WTC11 (cell line): ENCODE data around the gene LPAR3. TPM values are rescaled to one million over a fixed set of nuclear protein-coding genes. Genes with fewer than 3 reads are reported as not detected.

Experiments used
- ATAC-seq: fragments of 200-7000 bp; cut with Tn5 transposase; 2 replicates; pipeline ENCODE4 v1.10.0; 2021; ENCODE audit warnings: mild to moderate bottlenecking, moderate library complexity
- CTCF ChIA-PET: fragments of 300-600 bp; sonication (Branson Sonifier 250); formaldehyde crosslinking; loops from one replicate; lab custom pipeline; 2021; ENCODE audit warnings: antibody characterized with exemption; lab: Charles Lee
- POLR2A ChIA-PET: fragments of 350-600 bp; sonication (Branson Sonifier 250); formaldehyde crosslinking; loops from one replicate; lab custom pipeline; 2021; ENCODE audit warnings: antibody characterized with exemption; lab: Charles Lee
- DNase-seq: peaks from one replicate; pipeline ENCODE4 v3.0.0; 2021; ENCODE audit warnings: low spot score
- H3K27ac Mint-ChIP-seq: 2 replicates; pipeline ENCODE4 v1.8.0; 2021; ENCODE audit warnings: mixed read lengths
- H3K27me3 Mint-ChIP-seq: 2 replicates; pipeline ENCODE4 v1.8.0; 2021; ENCODE audit warnings: low read depth, mild to moderate bottlenecking, moderate library complexity, mixed read lengths
- H3K36me3 Mint-ChIP-seq: 2 replicates; pipeline ENCODE4 v1.8.0; 2021; ENCODE audit warnings: mixed read lengths
- H3K4me1 Mint-ChIP-seq: 2 replicates; pipeline ENCODE4 v1.8.0; 2022; ENCODE audit warnings: mixed read lengths
- H3K4me3 Mint-ChIP-seq: 2 replicates; pipeline ENCODE4 v1.8.0; 2021; ENCODE audit warnings: mild to moderate bottlenecking, moderate library complexity, mixed read lengths
- H3K9me3 Mint-ChIP-seq: 2 replicates; pipeline ENCODE4 v1.8.0; 2021; ENCODE audit warnings: mixed read lengths
- EMX1 ChIP-seq: fragments of 250-450 bp; sonication (Bioruptor Pico); IDR thresholded peaks from 2 replicates; pipeline ENCODE4 v1.8.0; 2021; ENCODE audit warnings: mild to moderate bottlenecking
- GTF2I ChIP-seq: fragments of 250-450 bp; sonication (Bioruptor Pico); conservative IDR thresholded peaks from 2 replicates; pipeline ENCODE4 v1.4.0; 2021; ENCODE audit warnings: mild to moderate bottlenecking
- NFE2L1 ChIP-seq: sonication (generic); formaldehyde crosslinking; IDR thresholded peaks from 2 replicates; pipeline ENCODE4 v1.8.1; 2023; ENCODE audit warnings: missing genetic modification reagents
- NR1H2 ChIP-seq: sonication (generic); formaldehyde crosslinking; IDR thresholded peaks from 2 replicates; pipeline ENCODE4 v1.9.0; 2021; ENCODE audit warnings: mild to moderate bottlenecking, moderate library complexity, missing genetic modification reagents
- SOX15 ChIP-seq: fragments of 250-450 bp; sonication (Bioruptor Pico); IDR thresholded peaks from 2 replicates; pipeline ENCODE4 v1.9.0; 2021; ENCODE audit warnings: mild to moderate bottlenecking
- ZBTB21 ChIP-seq: sonication (generic); formaldehyde crosslinking; IDR thresholded peaks from 2 replicates; pipeline ENCODE4 v1.8.1; 2023; ENCODE audit warnings: mild to moderate bottlenecking, missing genetic modification reagents, borderline replicate concordance
- ZNF121 ChIP-seq: sonication (generic); formaldehyde crosslinking; IDR thresholded peaks from 2 replicates; pipeline ENCODE4 v1.8.0; 2023; ENCODE audit warnings: missing genetic modification reagents
- ZNF219 ChIP-seq: sonication (generic); formaldehyde crosslinking; IDR thresholded peaks from 2 replicates; pipeline ENCODE4 v1.8.0; 2023; ENCODE audit warnings: missing genetic modification reagents, mild to moderate bottlenecking, borderline replicate concordance
- total RNA-seq: library from RNA; stranded (reverse); gene quantifications from 3 replicates; pipeline ENCODE4 v1.2.3, GENCODE V29; 2021
- TF ChIP-seq, protein P1 (sequence below): sonication (generic); formaldehyde crosslinking; IDR thresholded peaks from 2 replicates; pipeline ENCODE4 v1.8.1; 2023; ENCODE audit warnings: mild to moderate bottlenecking, missing genetic modification reagents
- TF ChIP-seq, protein P2 (sequence below): sonication (generic); formaldehyde crosslinking; IDR thresholded peaks from 2 replicates; pipeline ENCODE4 v1.8.0; 2023; ENCODE audit warnings: missing genetic modification reagents
- TF ChIP-seq, protein P3 (sequence below): fragments of 250-450 bp; sonication (Bioruptor Pico); IDR thresholded peaks from 2 replicates; pipeline ENCODE4 v1.9.0; 2021; ENCODE audit warnings: mild to moderate bottlenecking, borderline replicate concordance
- TF ChIP-seq, protein P4 (sequence below): sonication (generic); formaldehyde crosslinking; IDR thresholded peaks from 2 replicates; pipeline ENCODE4 v1.8.0; 2022; ENCODE audit warnings: mild to moderate bottlenecking, missing genetic modification reagents

The LPAR3 gene
- total RNA-seq, 1 experiment from 2014 or later = 33.3 TPM

DNA sequence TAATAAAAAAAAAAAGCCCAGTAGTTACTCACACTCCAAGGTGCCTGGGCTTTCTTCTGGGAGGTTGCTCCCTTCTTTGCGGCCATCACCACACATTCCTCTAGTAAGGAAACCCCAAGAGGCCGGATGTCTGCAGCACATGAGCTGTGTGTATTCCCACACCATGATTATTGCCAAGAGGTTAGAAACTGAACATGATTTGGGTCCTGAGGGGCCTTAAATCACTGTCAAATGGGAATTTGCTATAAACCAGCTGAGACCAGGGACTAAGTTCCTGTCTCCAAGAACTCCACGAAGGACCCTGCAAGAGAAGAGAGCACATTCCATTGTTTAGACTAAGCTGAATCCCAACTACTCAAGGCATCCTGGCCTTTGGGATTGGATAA lies 117.5 kb downstream of the LPAR3 start:
- TF ChIP-seq, protein P1, sequence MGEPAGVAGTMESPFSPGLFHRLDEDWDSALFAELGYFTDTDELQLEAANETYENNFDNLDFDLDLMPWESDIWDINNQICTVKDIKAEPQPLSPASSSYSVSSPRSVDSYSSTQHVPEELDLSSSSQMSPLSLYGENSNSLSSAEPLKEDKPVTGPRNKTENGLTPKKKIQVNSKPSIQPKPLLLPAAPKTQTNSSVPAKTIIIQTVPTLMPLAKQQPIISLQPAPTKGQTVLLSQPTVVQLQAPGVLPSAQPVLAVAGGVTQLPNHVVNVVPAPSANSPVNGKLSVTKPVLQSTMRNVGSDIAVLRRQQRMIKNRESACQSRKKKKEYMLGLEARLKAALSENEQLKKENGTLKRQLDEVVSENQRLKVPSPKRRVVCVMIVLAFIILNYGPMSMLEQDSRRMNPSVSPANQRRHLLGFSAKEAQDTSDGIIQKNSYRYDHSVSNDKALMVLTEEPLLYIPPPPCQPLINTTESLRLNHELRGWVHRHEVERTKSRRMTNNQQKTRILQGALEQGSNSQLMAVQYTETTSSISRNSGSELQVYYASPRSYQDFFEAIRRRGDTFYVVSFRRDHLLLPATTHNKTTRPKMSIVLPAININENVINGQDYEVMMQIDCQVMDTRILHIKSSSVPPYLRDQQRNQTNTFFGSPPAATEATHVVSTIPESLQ (CRISPR knock-in tag) = no peak
- no peak for TF ChIP-seq EMX1 (CRISPR knock-in tag)
- TF ChIP-seq, protein P2, sequence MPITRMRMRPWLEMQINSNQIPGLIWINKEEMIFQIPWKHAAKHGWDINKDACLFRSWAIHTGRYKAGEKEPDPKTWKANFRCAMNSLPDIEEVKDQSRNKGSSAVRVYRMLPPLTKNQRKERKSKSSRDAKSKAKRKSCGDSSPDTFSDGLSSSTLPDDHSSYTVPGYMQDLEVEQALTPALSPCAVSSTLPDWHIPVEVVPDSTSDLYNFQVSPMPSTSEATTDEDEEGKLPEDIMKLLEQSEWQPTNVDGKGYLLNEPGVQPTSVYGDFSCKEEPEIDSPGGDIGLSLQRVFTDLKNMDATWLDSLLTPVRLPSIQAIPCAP (CRISPR knock-in tag) = no peak
- TF ChIP-seq, protein P3, sequence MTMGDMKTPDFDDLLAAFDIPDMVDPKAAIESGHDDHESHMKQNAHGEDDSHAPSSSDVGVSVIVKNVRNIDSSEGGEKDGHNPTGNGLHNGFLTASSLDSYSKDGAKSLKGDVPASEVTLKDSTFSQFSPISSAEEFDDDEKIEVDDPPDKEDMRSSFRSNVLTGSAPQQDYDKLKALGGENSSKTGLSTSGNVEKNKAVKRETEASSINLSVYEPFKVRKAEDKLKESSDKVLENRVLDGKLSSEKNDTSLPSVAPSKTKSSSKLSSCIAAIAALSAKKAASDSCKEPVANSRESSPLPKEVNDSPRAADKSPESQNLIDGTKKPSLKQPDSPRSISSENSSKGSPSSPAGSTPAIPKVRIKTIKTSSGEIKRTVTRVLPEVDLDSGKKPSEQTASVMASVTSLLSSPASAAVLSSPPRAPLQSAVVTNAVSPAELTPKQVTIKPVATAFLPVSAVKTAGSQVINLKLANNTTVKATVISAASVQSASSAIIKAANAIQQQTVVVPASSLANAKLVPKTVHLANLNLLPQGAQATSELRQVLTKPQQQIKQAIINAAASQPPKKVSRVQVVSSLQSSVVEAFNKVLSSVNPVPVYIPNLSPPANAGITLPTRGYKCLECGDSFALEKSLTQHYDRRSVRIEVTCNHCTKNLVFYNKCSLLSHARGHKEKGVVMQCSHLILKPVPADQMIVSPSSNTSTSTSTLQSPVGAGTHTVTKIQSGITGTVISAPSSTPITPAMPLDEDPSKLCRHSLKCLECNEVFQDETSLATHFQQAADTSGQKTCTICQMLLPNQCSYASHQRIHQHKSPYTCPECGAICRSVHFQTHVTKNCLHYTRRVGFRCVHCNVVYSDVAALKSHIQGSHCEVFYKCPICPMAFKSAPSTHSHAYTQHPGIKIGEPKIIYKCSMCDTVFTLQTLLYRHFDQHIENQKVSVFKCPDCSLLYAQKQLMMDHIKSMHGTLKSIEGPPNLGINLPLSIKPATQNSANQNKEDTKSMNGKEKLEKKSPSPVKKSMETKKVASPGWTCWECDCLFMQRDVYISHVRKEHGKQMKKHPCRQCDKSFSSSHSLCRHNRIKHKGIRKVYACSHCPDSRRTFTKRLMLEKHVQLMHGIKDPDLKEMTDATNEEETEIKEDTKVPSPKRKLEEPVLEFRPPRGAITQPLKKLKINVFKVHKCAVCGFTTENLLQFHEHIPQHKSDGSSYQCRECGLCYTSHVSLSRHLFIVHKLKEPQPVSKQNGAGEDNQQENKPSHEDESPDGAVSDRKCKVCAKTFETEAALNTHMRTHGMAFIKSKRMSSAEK (CRISPR knock-in tag) = no peak
- H3K36me3 Mint-ChIP-seq = no peaks in the 10 kb centered on the region
- ATAC-seq = peak; percentile 22
- H3K27ac Mint-ChIP-seq = no peak overlapping the region
- peaks cover 11% of the 10 kb centered on the region for H3K9me3 Mint-ChIP-seq
- POLR2A ChIA-PET = no interaction called here
- no peak for DNase-seq
- H3K4me3 Mint-ChIP-seq = no peak overlapping the region
- CTCF ChIA-PET = interaction anchor here (0.5 to 2.2 kb wide), 40 partner anchors 12 to 1272 kb away, joined by 3 to 15 read pairs (median 4); partner anchors contain the start of genes GNG5 and SPATA1
- no peaks in the 10 kb centered on the region for H3K27me3 Mint-ChIP-seq
- peaks cover 17% of the 10 kb centered on the region; the same call in 1 of the 2 replicates for H3K4me1 Mint-ChIP-seq

DNA sequence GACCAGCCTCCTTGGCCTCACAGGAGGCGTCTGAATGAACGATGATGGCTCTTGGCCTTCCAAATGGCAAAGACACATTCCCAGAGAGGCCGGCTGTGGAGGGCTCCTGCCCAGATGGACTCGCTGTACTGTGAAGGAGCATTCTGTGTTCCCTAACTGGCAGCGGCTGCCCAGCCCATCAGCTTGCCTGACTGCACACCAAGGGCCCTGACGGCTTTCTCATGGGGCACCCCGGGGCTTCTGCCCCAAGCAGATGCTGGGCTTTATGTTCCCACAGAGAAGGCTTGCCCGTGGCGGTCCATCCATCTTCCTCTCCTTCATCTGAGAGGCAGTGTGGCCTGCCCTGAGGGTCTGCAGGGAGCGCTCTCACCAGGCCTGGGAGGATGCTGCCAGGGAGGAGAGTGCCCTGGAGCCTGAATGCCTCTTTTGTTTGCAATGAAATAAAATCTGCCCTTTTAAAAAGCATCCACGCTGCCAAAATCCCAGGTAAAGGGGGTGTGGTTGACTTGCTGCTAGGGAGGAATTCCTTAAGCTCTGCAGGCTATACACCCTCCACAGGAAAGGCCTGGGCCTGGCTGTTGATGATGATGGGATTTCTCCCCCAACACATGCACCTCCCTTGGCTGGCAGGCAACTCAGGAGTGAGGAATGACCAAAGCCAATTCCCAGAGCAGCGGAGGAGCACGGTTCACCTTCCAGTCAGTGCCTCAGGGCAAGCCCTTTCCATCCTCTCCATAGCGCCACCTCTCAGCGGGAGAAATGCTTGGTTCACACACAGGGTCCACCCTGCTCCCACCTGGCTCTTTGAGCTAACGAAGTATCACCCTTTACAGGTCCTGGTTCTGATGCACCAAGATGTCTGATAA lies 118.1 kb downstream of the LPAR3 start:
- DNase-seq (peak; percentile 69), ATAC-seq (peak; percentile 86)
- Mint-ChIP-seq H3K27ac (no peak overlapping the region), H3K9me3 (peaks cover 10% of the 10 kb centered on the region), H3K4me1 (peaks cover 17% of the 10 kb centered on the region; the same call in 1 of the 2 replicates), H3K27me3 (no peaks in the 10 kb centered on the region), H3K4me3 (no peak overlapping the region), H3K36me3 (no peaks in the 10 kb centered on the region)
- TF ChIP-seq GTF2I (CRISPR knock-in tag) = no peak
- no peak for TF ChIP-seq ZNF121
- no peak for TF ChIP-seq ZNF219 (CRISPR knock-in tag)
- TF ChIP-seq, protein P4, sequence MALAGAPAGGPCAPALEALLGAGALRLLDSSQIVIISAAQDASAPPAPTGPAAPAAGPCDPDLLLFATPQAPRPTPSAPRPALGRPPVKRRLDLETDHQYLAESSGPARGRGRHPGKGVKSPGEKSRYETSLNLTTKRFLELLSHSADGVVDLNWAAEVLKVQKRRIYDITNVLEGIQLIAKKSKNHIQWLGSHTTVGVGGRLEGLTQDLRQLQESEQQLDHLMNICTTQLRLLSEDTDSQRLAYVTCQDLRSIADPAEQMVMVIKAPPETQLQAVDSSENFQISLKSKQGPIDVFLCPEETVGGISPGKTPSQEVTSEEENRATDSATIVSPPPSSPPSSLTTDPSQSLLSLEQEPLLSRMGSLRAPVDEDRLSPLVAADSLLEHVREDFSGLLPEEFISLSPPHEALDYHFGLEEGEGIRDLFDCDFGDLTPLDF (CRISPR knock-in tag) = no peak
- TF ChIP-seq NFE2L1 (CRISPR knock-in tag) = no peak
- no peak for TF ChIP-seq NR1H2 (CRISPR knock-in tag)
- TF ChIP-seq, protein P2 (CRISPR knock-in tag) = no peak
- TF ChIP-seq SOX15 (CRISPR knock-in tag) = no peak
- TF ChIP-seq ZBTB21 (CRISPR knock-in tag) = 0 out of 2 replicates have a peak, but pooled peaks have one; percentile 52
- CTCF ChIA-PET = interaction anchor here (0.5 to 3.7 kb wide), 42 partner anchors 7 to 1272 kb away, joined by 3 to 33 read pairs (median 4); partner anchors contain the start of genes GNG5 and SPATA1
- POLR2A ChIA-PET = no interaction called here
